ENCODE measurements around the gene ZNF473.
"Not testable (repeated sequence)": the region's sequence is repeated elsewhere in the genome, so short reads cannot be mapped to it uniquely, and the experiment has no call there.

DNA sequence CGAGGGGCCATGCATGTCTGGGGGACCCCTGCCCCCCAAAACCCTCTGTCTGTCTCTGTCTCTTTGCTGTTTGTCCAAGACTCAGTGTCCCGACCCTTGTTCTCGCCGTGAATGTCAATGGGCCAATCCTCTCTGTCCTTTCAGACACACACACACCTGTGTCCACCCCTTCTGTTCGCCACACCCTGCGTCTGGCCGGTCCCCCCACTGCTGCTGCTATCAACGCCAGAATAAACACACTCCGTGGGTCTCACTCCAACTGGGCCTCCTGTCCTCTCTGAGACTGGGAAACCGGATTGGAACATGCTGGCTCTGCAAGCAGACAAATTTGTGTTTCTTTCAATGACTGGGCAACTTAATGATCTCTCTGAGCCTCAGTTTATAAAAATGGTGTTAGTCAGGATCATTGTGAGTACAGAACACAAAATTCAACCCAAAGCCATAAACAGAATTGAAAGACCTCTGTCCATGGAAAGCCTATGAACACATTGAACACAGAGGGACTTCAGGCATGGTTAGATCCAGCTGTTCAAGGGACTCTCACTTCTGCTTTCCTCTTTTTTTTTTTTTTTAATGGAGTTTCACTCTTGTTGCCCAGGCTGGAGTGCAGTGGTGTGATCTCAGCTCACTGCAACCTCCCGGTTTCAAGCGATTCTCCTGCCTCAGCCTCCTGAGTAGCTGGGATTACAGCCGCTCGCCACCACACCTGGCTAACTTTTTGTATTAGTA, 50.0 kb downstream of the ZNF473 start:
- TF ChIP-seq, protein P1, sequence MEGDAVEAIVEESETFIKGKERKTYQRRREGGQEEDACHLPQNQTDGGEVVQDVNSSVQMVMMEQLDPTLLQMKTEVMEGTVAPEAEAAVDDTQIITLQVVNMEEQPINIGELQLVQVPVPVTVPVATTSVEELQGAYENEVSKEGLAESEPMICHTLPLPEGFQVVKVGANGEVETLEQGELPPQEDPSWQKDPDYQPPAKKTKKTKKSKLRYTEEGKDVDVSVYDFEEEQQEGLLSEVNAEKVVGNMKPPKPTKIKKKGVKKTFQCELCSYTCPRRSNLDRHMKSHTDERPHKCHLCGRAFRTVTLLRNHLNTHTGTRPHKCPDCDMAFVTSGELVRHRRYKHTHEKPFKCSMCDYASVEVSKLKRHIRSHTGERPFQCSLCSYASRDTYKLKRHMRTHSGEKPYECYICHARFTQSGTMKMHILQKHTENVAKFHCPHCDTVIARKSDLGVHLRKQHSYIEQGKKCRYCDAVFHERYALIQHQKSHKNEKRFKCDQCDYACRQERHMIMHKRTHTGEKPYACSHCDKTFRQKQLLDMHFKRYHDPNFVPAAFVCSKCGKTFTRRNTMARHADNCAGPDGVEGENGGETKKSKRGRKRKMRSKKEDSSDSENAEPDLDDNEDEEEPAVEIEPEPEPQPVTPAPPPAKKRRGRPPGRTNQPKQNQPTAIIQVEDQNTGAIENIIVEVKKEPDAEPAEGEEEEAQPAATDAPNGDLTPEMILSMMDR (IDR thresholded peaks at IDR 0.05): not testable (repeated sequence)
- not testable (repeated sequence) for TF ChIP-seq EZH2 (IDR thresholded peaks at IDR 0.05)
